MG63 (cell line): ENCODE measurements around the gene CPNE7. TPM values are rescaled to one million over a fixed set of nuclear protein-coding genes. Genes with fewer than 3 reads are reported as not detected.

Source experiments
- DNase-seq: peaks from one replicate; pipeline ENCODE4 v3.0.0-alpha.2; 2020
- H3K27me3 ChIP-seq: fragments of 250-450 bp; sonication (Bioruptor Pico); 2 replicates; pipeline ENCODE4 v1.5.1; 2020; ENCODE audit warnings: mild to moderate bottlenecking, moderate library complexity
- H3K36me3 ChIP-seq: fragments of 250-450 bp; sonication (Bioruptor Pico); 2 replicates; pipeline ENCODE4 v1.5.1; 2020; ENCODE audit warnings: mild to moderate bottlenecking, moderate library complexity
- H3K4me3 ChIP-seq: fragments of 250-450 bp; sonication (Bioruptor Pico); 2 replicates; pipeline ENCODE4 v1.5.1; 2020; ENCODE audit warnings: mild to moderate bottlenecking, moderate library complexity
- H3K9me3 ChIP-seq: fragments of 250-450 bp; sonication (Bioruptor Pico); 2 replicates; pipeline ENCODE4 v1.5.1; 2020; ENCODE audit warnings: mild to moderate bottlenecking, moderate library complexity
- total RNA-seq: library from RNA; depleted of rRNA; stranded (reverse); fragments of >200 nt; shearing (Covaris generic); gene quantifications from 2 replicates; pipeline ENCODE4 v1.2.3, GENCODE V29; 2014; ENCODE audit warnings: low replicate concordance; rRNA removed

CPNE7 gene
- total RNA-seq, 1 experiment from 2014 or later: 9.1 TPM

DNA sequence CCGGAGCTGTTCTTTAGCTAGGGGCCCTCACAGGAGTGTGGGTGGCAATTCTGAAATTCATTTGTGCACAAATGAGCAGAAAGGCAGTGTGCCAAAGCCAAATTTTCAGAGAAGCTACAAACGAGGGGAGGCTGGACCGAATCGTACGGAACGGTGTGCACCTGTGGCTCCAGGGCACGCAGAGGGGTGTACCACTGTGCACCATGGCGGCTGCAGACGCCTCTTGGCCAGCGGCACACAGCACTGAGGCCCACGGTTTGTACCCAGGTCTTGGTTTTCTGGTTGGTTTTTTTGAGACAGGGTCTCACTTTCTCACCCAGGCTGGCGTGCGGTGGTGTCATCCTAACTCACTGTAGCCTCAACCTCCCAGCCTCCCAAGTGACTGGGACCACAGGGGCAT is 67.0 kb downstream of the CPNE7 start:
- H3K27me3 ChIP-seq: no peaks in the 10 kb centered on the region
- no peak overlapping the region for H3K4me3 ChIP-seq
- H3K9me3 ChIP-seq: no peaks in the 10 kb centered on the region
- no peak for DNase-seq
- H3K36me3 ChIP-seq: 0 out of 2 replicates have a peak, but pooled peaks cover 2% of the 10 kb centered on the region

DNA sequence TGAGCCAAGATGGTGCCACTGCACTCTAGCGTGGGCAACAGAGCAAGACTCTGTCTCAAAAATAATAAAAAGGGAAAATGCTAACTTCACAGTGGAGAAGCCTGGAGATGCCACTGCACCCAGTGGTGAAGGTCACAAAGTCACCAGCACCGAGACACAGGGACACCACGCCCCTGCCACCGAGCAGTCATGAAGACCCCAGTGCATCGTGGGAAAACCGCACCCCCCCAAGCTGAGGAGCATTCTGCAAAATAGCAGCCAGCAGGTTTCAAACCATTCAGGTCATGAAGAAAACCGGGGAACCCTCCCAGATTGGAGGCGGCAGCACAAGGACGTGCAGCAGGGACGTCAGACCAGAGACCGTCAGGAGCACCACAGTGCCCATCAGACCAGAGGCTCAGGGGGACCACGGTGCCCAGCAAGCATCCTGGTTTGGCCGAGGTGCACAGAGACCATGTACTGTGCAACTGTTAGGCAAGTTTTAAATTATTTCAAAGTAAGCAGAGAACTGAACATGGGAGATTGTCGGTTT is 68.3 kb downstream of the CPNE7 start:
- DNase-seq: no peak

DNA sequence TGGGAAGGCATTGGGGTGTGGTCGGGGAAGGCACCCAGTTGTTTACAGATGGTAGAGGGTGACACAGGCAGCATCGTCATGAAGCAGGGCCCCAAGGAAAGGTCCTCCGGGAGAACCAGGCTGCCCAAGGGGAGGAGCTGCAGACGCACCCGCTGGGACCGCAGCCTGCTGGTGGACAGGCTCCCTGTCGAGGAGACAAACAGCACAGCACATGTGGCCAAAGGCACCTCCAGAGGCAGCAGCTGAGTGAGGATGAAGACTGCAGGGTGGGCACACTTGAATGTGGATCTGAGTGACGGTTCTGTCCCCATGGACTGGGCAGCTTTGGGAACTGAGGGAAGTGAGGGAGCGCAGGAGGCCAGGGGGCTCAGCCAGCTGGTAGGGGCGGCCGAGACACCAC is 69.6 kb downstream of the CPNE7 start:
- no peaks in the 10 kb centered on the region for H3K9me3 ChIP-seq
- H3K36me3 ChIP-seq: 0 out of 2 replicates have a peak, but pooled peaks cover 2% of the 10 kb centered on the region
- no peak overlapping the region for H3K4me3 ChIP-seq
- H3K27me3 ChIP-seq: no peaks in the 10 kb centered on the region
- DNase-seq: no peak

More for the DNA sequence above, 68.3 kb downstream of the CPNE7 start:
- H3K27me3 ChIP-seq: no peaks in the 10 kb centered on the region
- H3K4me3 ChIP-seq: no peak overlapping the region
- H3K36me3 ChIP-seq: 0 out of 2 replicates have a peak, but pooled peaks cover 2% of the 10 kb centered on the region
- H3K9me3 ChIP-seq: no peaks in the 10 kb centered on the region

DNA sequence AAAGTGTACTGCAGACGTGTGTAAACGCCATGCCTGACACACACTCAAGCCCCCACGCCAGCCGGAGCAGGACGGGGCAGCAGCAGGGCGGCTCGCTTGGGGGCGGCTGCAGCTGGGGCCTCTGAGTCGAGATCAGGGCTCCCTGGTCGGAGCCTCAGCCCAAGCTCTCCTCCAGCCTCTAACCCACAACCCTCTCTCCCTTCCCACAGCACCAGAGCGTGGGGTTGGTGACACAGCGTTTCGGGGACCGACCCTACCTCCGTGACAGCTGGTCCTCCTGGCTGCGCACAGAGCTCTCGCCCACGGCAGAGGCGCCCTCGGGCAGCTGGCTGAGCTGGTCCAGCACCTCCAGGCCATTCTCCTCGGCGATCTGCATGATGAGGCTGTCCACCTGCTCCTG is 70.7 kb downstream of the CPNE7 start:
- H3K9me3 ChIP-seq: no peaks in the 10 kb centered on the region
- no peaks in the 10 kb centered on the region for H3K27me3 ChIP-seq
- DNase-seq: no peak
- H3K4me3 ChIP-seq: no peak overlapping the region
- H3K36me3 ChIP-seq: 0 out of 2 replicates have a peak, but pooled peaks cover 2% of the 10 kb centered on the region

Other genes with a start within 250 kb of the CPNE7 start
- gene ANKRD11, start 85.2 kb upstream of the CPNE7 start, total RNA-seq: 54.3 and 98.9 TPM in 2 replicates
- 52.8 and 71.9 TPM in 2 replicates for gene SPG7, start 67.4 kb upstream of the CPNE7 start, total RNA-seq
- gene RPL13, start 15.1 kb upstream of the CPNE7 start, total RNA-seq: 2,413 and 2,555 TPM in 2 replicates
- not detected in 2 replicates for gene DPEP1, start 37.9 kb downstream of the CPNE7 start, total RNA-seq
- gene CHMP1A, start 82.0 kb downstream of the CPNE7 start, total RNA-seq: 83.9 and 97.0 TPM in 2 replicates
- 6.6 and 13.7 TPM in 2 replicates for gene SPATA33, start 82.1 kb downstream of the CPNE7 start, total RNA-seq
- gene CDK10, start 110.9 kb downstream of the CPNE7 start, total RNA-seq: 11.9 and 40.4 TPM in 2 replicates
- 12.6 and 18.4 TPM in 2 replicates for gene SPATA2L, start 125.9 kb downstream of the CPNE7 start, total RNA-seq
- gene VPS9D1, start 145.1 kb downstream of the CPNE7 start, total RNA-seq: 6.4 and 7.2 TPM in 2 replicates
- gene ZNF276, start 145.8 kb downstream of the CPNE7 start, total RNA-seq: 4.5 and 4.9 TPM in 2 replicates
- 11.9 and 13.1 TPM in 2 replicates for gene FANCA, start 240.9 kb downstream of the CPNE7 start, total RNA-seq